DND-41 (cell line): ENCODE measurements around the gene CCBE1.

Experiments
- CTCF ChIP-seq: IDR thresholded peaks from 2 replicates; pipeline ENCODE4 v1.5.1; 2012; ENCODE audit warnings: borderline replicate concordance, low read length, moderate library complexity, mild to moderate bottlenecking; ENCODE audit not compliant: poor library complexity, severe bottlenecking; ENCODE audit errors: extremely low read depth
- EZH2 ChIP-seq: IDR thresholded peaks from 3 replicates; pipeline ENCODE4 v1.6.1; 2012; ENCODE audit warnings: borderline replicate concordance, low read depth, mild to moderate bottlenecking, moderate library complexity, low read length, inconsistent platforms; ENCODE audit not compliant: severe bottlenecking

- TF ChIP-seq CTCF (no peak), EZH2 (no peak)
These were observed 126.4 kb downstream of the CCBE1 start for GRCh38 chr18:59570796-59571195.
